GM10248 (cell line): ENCODE data around the gene RPL27.

Experiments used
- CTCF ChIA-PET: fragments of 300-600 bp; sonication (Branson Sonifier 250); formaldehyde crosslinking; extraction: SDS; loops from one replicate; lab custom pipeline; 2021; ENCODE audit warnings: antibody characterized with exemption; lab: Yijun Ruan, JAX
- POLR2A ChIA-PET: fragments of 350-650 bp; sonication (Branson Sonifier 250); formaldehyde crosslinking; extraction: SDS; loops from one replicate; lab custom pipeline; 2020; ENCODE audit warnings: antibody characterized with exemption; lab: Yijun Ruan, JAX
- DNase-seq: peaks from one replicate; pipeline ENCODE4 v3.0.0; 2012; ENCODE audit errors: extremely low spot score
- TF ChIP-seq, protein P1 (sequence below): IDR thresholded peaks from 2 replicates; pipeline ENCODE4 v1.5.1; 2012; ENCODE audit warnings: mild to moderate bottlenecking, low read depth; ENCODE audit errors: extremely low read depth, missing control alignments, control extremely low read depth

Gene RPL27

GRCh38 chr17:42997984-42998938, at the start of gene RPL27:
RPL27 (plus strand) TSS chr17:42998419; CDS start chr17:42998751, 332 bp downstream.
- ChIA-PET CTCF (interaction anchor here (0.7 to 4.0 kb wide), 35 partner anchors 8 to 486 kb away, joined by 3 to 76 read pairs (median 4); partner anchors contain the start of genes AOC2, DHX8, IFI35 and PSME3), POLR2A (interaction anchor here (0.5 to 2.0 kb wide), 21 partner anchors 8 to 948 kb away, joined by 3 to 19 read pairs (median 4); partner anchors contain the start of genes DHX8, IFI35, NBR1 and RUNDC1)
- TF ChIP-seq, protein P1, sequence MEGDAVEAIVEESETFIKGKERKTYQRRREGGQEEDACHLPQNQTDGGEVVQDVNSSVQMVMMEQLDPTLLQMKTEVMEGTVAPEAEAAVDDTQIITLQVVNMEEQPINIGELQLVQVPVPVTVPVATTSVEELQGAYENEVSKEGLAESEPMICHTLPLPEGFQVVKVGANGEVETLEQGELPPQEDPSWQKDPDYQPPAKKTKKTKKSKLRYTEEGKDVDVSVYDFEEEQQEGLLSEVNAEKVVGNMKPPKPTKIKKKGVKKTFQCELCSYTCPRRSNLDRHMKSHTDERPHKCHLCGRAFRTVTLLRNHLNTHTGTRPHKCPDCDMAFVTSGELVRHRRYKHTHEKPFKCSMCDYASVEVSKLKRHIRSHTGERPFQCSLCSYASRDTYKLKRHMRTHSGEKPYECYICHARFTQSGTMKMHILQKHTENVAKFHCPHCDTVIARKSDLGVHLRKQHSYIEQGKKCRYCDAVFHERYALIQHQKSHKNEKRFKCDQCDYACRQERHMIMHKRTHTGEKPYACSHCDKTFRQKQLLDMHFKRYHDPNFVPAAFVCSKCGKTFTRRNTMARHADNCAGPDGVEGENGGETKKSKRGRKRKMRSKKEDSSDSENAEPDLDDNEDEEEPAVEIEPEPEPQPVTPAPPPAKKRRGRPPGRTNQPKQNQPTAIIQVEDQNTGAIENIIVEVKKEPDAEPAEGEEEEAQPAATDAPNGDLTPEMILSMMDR: peak; percentile 65
- DNase-seq: peak; percentile 95

- DNase-seq: no peak
- ChIA-PET POLR2A (no interaction called here), CTCF (interaction anchor here (1.4 to 1.7 kb wide), 2 partner anchors 21 to 230 kb away, joined by 3 to 5 read pairs; no protein-coding TSS in a partner anchor)
- TF ChIP-seq, protein P1: no peak
Measured at GRCh38 chr17:42950044-42950783, 48.0 kb upstream of the RPL27 start.

DNA sequence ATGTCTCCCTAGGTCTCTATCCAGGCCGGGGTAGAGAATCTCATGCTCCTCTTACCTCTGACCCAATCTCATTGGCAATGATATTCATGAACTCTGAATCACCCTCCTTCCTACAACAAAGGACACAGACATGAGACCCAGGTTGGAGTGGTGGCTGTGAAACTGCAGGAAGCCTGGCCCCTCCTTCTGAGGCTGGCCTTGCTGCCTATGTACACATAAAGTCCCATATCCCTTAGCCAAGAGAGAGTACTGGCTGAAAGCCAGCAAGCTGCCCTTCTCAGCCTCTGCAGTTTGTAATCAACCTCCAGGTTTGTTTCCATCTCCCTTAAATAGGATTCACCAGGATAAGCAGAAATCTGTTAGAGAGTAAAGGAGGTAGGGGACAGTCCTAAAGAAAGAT, 44.5 kb upstream of the RPL27 start:
- ChIA-PET POLR2A (no interaction called here), CTCF (no interaction called here)
- TF ChIP-seq, protein P1: no peak
- DNase-seq: no peak

DNA sequence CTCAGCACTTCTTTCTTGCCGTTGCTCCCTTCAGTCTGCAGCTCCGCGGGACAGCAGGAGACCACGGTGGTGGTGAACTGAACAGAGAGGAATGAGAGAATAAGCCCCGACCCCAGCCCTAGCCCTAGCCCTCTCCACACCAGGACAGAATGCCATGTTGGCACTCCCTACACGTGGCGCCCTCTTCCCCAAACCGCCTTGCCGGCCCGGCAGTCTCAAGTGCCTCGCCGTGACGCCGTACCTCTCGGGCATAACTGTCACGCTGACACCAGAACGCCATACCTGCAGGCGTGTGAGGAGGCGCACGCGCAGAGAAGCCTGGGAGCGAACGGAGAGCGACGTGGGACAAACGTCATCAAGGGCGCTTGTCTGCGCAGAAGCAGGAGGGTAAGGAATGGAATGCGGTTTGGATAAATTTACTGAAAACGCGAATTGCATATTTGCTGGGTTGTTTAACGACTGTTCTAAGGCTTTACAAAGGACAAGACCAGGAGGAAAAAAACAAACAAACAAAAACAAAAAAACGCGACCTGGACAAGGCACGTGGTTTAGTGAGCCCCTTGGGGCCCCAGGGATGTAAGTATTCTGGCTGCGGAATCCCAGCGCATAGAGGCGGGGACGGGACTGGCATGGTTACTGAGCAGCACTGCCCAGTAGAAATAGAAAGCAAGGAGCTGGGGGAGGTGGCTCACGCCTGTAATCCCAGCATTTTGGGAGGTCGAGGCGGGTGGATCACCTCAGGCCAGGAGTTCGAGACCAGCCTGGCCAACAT, 33.9 kb upstream of the RPL27 start, which contains the start of gene AARSD1:
Gene AARSD1 (minus strand): TSS at position 294 of the 772 bp plus-strand sequence. CDS start 14 bp downstream, at position 280.
- CTCF ChIA-PET: no interaction called here
- POLR2A ChIA-PET: interaction anchor here (0.8 to 1.2 kb wide), 2 partner anchors 34 kb away, joined by 3 to 4 read pairs; partner anchors contain the start of gene RPL27
- TF ChIP-seq, protein P1: no peak
- peak; percentile 92 for DNase-seq

- DNase-seq: no peak
- ChIA-PET POLR2A (interaction anchor here (1.0 kb wide), 1 partner anchor 31 kb away, joined by 3 read pairs; the partner anchor contains the start of gene RPL27), CTCF (interaction anchor here (2.6 to 2.8 kb wide), 2 partner anchors 11 to 29 kb away, joined by 10 to 12 read pairs; partner anchors contain the start of genes PTGES3L, RPL27 and RUNDC1)
- TF ChIP-seq, protein P1: no peak
Measured at GRCh38 chr17:42967925-42968324, 30.3 kb upstream of the RPL27 start.
